Measurements from ENCODE around the gene UGT3A1. TPM values are rescaled to one million over a fixed set of nuclear protein-coding genes. Genes with fewer than 3 reads are reported as not detected.

The UGT3A1 gene
- polyA plus RNA-seq, 1 of the 3 experiments (the other 2 are of a cell fraction) = not detected

DNA sequence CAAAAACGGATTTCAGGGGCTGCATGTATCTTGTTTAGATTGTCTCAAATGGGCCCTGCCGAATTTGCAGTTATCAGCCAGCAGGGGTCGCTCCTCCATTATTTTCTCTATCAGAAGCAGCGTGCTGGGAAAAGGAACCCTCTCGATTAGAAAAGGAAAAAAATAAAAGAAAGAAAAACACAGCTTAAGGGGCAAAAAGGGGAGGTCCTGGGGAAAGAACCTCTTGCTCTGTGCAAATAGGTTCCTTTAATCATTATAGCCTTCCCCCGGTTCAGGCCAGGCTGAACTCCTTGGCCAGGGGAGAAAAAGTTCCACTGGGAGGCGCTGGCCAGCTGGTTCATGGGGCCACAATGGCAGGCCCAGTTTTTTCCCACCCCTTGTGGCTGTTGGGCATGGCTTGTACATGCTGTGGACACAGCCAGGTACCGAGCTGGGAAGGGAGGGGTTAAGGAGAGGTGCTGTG, 27.8 kb downstream of the UGT3A1 start:
- Histone ChIP-seq H3K9ac (no peak overlapping the region), H3K79me2 (ENCODE audit: insufficient read depth) (no peaks in the 10 kb centered on the region), H3K27me3 (ENCODE audit: insufficient read depth) (no peaks in the 10 kb centered on the region), H2AFZ (ENCODE audit: low read depth) (no peak overlapping the region), H3K4me1 (ENCODE audit: control insufficient read depth in 1 of 2, insufficient read depth in 2 of 2, low read depth in 1 of 2, low read length in 1 of 2) (no peaks in the 10 kb centered on the region), H3K4me3 (ENCODE audit: low read depth in 2 of 2, low read length in 1 of 2) (no peak overlapping the region), H3K4me2 (no peak overlapping the region), H3K9me3 (no peaks in the 10 kb centered on the region), H3K27ac (ENCODE audit: low read depth in 2 of 2, low read length in 1 of 2) (no peak overlapping the region), H3F3A (replicated peaks; ENCODE audit: insufficient read depth) (no peaks in the 10 kb centered on the region), H3K9me2 (no peaks in the 10 kb centered on the region), H3K36me3 (replicated peaks in 1 of 2; ENCODE audit: control insufficient read depth in 1 of 2, insufficient read depth in 2 of 2, low read length in 1 of 2) (no peaks in the 10 kb centered on the region), H4K20me1 (ENCODE audit: insufficient read depth) (no peaks in the 10 kb centered on the region)
- ChIA-PET CTCF (interaction anchor here (0.8 kb wide), 2 partner anchors 10 to 209 kb away, joined by 3 read pairs; no protein-coding TSS in a partner anchor), POLR2A (no interaction called here)
- peak; percentile 10 for DNase-seq
- 20% methylated on average over 8 of the region's 8 CpGs for WGBS (ENCODE audit: low lambda C conversion rate)
- peak; percentile 52 for TF ChIP-seq CTCF (IDR thresholded peaks at IDR 0.05)
- no peak for TF ChIP-seq REST (IDR thresholded peaks at IDR 0.05; ENCODE audit: low read depth, low read length)
- TF ChIP-seq USF1 (IDR thresholded peaks at IDR 0.05; ENCODE audit: borderline replicate concordance, low read depth) = no peak
- peak; percentile 42; the same call in 1 of the 2 replicates for TF ChIP-seq RAD21 (IDR thresholded peaks at IDR 0.05; ENCODE audit: low read length)

- no peak for TF ChIP-seq NFIC (IDR thresholded peaks at IDR 0.05; ENCODE audit: borderline replicate concordance)
- no peak for TF ChIP-seq ELF1 (IDR thresholded peaks at IDR 0.05)
- TF ChIP-seq REST (IDR thresholded peaks at IDR 0.05; ENCODE audit: low read depth, low read length) = no peak
- no peak for TF ChIP-seq TEAD4 (IDR thresholded peaks at IDR 0.05; ENCODE audit: borderline replicate concordance, insufficient read depth)
- Histone ChIP-seq H3K4me1 (ENCODE audit: control insufficient read depth in 1 of 2, insufficient read depth in 2 of 2, low read depth in 1 of 2, low read length in 1 of 2) (no peaks in the 10 kb centered on the region), H3K9ac (no peak overlapping the region), H3K79me2 (ENCODE audit: insufficient read depth) (no peaks in the 10 kb centered on the region), H3K36me3 (replicated peaks in 1 of 2; ENCODE audit: control insufficient read depth in 1 of 2, insufficient read depth in 2 of 2, low read length in 1 of 2) (no peaks in the 10 kb centered on the region), H3K9me2 (no peaks in the 10 kb centered on the region), H3K9me3 (no peaks in the 10 kb centered on the region), H3K27ac (ENCODE audit: low read depth in 2 of 2, low read length in 1 of 2) (no peak overlapping the region), H3K27me3 (ENCODE audit: insufficient read depth) (no peaks in the 10 kb centered on the region; the same call in 1 of the 2 replicates), H4K20me1 (ENCODE audit: insufficient read depth) (no peaks in the 10 kb centered on the region), H3K4me3 (ENCODE audit: low read depth in 2 of 2, low read length in 1 of 2) (no peak overlapping the region), H2AFZ (ENCODE audit: low read depth) (no peak overlapping the region), H3F3A (replicated peaks; ENCODE audit: insufficient read depth) (no peaks in the 10 kb centered on the region), H3K4me2 (no peak overlapping the region)
- no peak for DNase-seq
- ChIA-PET POLR2A (no interaction called here), CTCF (no interaction called here)
- WGBS (ENCODE audit: low lambda C conversion rate) = 18% methylated on average over 5 of the region's 7 CpGs
Observed at GRCh38 chr5:35960328-35960727, 30.9 kb downstream of the UGT3A1 start.
